ENCODE results near the gene TTYH3. TPM values are rescaled to one million over a fixed set of nuclear protein-coding genes. Genes with fewer than 3 reads are reported as not detected.

TTYH3 gene
- total RNA-seq, 1 experiment from 2014 or later: 114 TPM

GRCh38 chr7:2621948-2622640 lies 9.7 kb upstream of the TTYH3 start:
- Histone ChIP-seq H3F3A (ENCODE audit: insufficient read depth, low read depth) (peaks cover 35% of the 10 kb centered on the region; the same call in 1 of the 2 replicates), H3K27me3 (ENCODE audit: insufficient read depth, low read depth) (no peaks in the 10 kb centered on the region), H3K27ac (no peak overlapping the region), H2AFZ (no peak overlapping the region), H3K4me3 (no peak overlapping the region), H3K4me2 (no peak overlapping the region), H3K9me3 (ENCODE audit: insufficient read depth, low read depth) (no peaks in the 10 kb centered on the region), H3K79me2 (ENCODE audit: low read depth) (no peaks in the 10 kb centered on the region), H3K4me1 (replicated peaks; ENCODE audit: insufficient read depth) (peaks cover 5% of the 10 kb centered on the region), H4K20me1 (ENCODE audit: insufficient read depth) (no peaks in the 10 kb centered on the region), H3K9me2 (ENCODE audit: insufficient read depth) (no peaks in the 10 kb centered on the region), H3K36me3 (ENCODE audit: low read depth) (no peaks in the 10 kb centered on the region)
- intact Hi-C loops (cut with micrococcal nuclease; ENCODE audit: unreplicated experiment): no loop called here
- no peak for DNase-seq
- TF ChIP-seq, protein P1, sequence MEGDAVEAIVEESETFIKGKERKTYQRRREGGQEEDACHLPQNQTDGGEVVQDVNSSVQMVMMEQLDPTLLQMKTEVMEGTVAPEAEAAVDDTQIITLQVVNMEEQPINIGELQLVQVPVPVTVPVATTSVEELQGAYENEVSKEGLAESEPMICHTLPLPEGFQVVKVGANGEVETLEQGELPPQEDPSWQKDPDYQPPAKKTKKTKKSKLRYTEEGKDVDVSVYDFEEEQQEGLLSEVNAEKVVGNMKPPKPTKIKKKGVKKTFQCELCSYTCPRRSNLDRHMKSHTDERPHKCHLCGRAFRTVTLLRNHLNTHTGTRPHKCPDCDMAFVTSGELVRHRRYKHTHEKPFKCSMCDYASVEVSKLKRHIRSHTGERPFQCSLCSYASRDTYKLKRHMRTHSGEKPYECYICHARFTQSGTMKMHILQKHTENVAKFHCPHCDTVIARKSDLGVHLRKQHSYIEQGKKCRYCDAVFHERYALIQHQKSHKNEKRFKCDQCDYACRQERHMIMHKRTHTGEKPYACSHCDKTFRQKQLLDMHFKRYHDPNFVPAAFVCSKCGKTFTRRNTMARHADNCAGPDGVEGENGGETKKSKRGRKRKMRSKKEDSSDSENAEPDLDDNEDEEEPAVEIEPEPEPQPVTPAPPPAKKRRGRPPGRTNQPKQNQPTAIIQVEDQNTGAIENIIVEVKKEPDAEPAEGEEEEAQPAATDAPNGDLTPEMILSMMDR (conservative IDR thresholded peaks at IDR 0.05): no peak
- no peak for TF ChIP-seq EZH2 (IDR thresholded peaks at IDR 0.05; ENCODE audit: low read depth)
- ChIA-PET CTCF (interaction anchor here (0.6 kb wide), 1 partner anchor 138 kb away, joined by 5 read pairs; no protein-coding TSS in a partner anchor), POLR2A (ENCODE audit: unreplicated experiment) (no interaction called here)
- no TSS peak for BruUV-seq (replicated peaks)

DNA sequence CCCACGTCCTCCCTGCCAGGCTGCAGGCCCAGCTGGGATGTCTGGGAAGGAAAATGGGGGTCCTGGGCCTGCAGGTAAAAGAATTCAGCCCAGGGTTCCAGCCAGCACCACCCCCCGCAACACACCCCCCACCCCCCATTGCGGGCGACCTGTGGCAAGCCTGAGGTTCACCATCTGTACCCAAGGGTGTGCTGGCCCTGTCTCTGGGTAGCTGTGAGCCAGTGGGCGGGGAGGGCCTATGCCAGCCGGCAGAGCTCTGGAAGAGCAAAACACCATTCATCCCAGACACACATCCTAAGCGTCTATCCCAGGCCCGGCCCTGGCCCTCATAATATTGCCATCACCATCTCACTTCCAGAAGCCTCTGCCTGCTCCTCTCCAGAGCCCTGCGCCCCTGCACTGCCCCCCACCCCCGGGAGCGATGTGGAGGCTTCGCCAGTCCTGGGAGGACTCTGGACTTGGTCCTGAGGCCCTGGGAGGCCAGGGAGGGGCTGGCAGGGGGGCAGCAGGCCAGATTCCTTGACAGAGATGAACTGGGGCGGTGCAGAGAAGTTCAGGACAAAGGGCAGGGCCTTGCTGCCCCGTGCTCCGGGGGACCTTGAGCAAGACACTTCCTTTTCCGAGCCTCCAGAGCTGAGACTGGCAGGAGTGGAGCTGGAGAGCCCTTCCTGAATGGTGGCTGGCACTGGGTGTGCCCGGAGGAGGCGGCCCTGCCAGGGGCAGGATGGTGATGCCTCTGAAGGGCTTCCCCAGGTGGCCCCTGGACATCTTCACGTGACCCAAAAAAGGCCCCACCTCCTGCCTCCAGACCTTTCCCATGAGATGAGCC lies 8.7 kb upstream of the TTYH3 start:
- no peaks in the 10 kb centered on the region for H3K27me3 ChIP-seq (ENCODE audit: insufficient read depth, low read depth)
- no TSS peak for BruUV-seq (replicated peaks)
- peaks cover 31% of the 10 kb centered on the region; the same call in 1 of the 2 replicates for H3F3A ChIP-seq (ENCODE audit: insufficient read depth, low read depth)
- H3K9me2 ChIP-seq (ENCODE audit: insufficient read depth): no peaks in the 10 kb centered on the region
- H3K4me2 ChIP-seq: no peak overlapping the region
- no peak for TF ChIP-seq EZH2 (IDR thresholded peaks at IDR 0.05; ENCODE audit: low read depth)
- TF ChIP-seq, protein P1 (conservative IDR thresholded peaks at IDR 0.05): no peak
- intact Hi-C loops (cut with micrococcal nuclease; ENCODE audit: unreplicated experiment): no loop called here
- H2AFZ ChIP-seq: no peak overlapping the region
- no peaks in the 10 kb centered on the region for H4K20me1 ChIP-seq (ENCODE audit: insufficient read depth)
- H3K27ac ChIP-seq: no peak overlapping the region
- POLR2A ChIA-PET (ENCODE audit: unreplicated experiment): no interaction called here
- DNase-seq: no peak
- no peaks in the 10 kb centered on the region for H3K36me3 ChIP-seq (ENCODE audit: low read depth)
- no peak overlapping the region for H3K4me3 ChIP-seq
- H3K79me2 ChIP-seq (ENCODE audit: low read depth): no peaks in the 10 kb centered on the region
- no peaks in the 10 kb centered on the region for H3K9me3 ChIP-seq (ENCODE audit: insufficient read depth, low read depth)
- H3K4me1 ChIP-seq (replicated peaks; ENCODE audit: insufficient read depth): peaks cover 5% of the 10 kb centered on the region
- CTCF ChIA-PET: no interaction called here

- H3K9me2 ChIP-seq (ENCODE audit: insufficient read depth): no peaks in the 10 kb centered on the region
- ChIA-PET POLR2A (ENCODE audit: unreplicated experiment) (no interaction called here), CTCF (interaction anchor here (0.6 kb wide), 1 partner anchor 676 kb away, joined by 4 read pairs; no protein-coding TSS in a partner anchor)
- H3K36me3 ChIP-seq (ENCODE audit: low read depth): no peaks in the 10 kb centered on the region
- H2AFZ ChIP-seq: no peak overlapping the region
- BruUV-seq (replicated peaks): no TSS peak
- H3K9me3 ChIP-seq (ENCODE audit: insufficient read depth, low read depth): no peaks in the 10 kb centered on the region
- H3K4me1 ChIP-seq (replicated peaks; ENCODE audit: insufficient read depth): peaks cover 5% of the 10 kb centered on the region
- H3K27ac ChIP-seq: no peak overlapping the region
- no peak overlapping the region for H3K4me2 ChIP-seq
- no peaks in the 10 kb centered on the region for H3K79me2 ChIP-seq (ENCODE audit: low read depth)
- TF ChIP-seq EZH2 (IDR thresholded peaks at IDR 0.05; ENCODE audit: low read depth): no peak
- TF ChIP-seq, protein P1 (conservative IDR thresholded peaks at IDR 0.05): no peak
- DNase-seq: no peak
- H3K27me3 ChIP-seq (ENCODE audit: insufficient read depth, low read depth): no peaks in the 10 kb centered on the region
- H3K4me3 ChIP-seq: no peak overlapping the region
- peaks cover 29% of the 10 kb centered on the region; the same call in 1 of the 2 replicates for H3F3A ChIP-seq (ENCODE audit: insufficient read depth, low read depth)
- intact Hi-C loops (cut with micrococcal nuclease; ENCODE audit: unreplicated experiment): no loop called here
- H4K20me1 ChIP-seq (ENCODE audit: insufficient read depth): no peaks in the 10 kb centered on the region
Observed at GRCh38 chr7:2623698-2624014, 8.1 kb upstream of the TTYH3 start.
